ENCODE results near the gene COIL. TPM values are rescaled to one million over a fixed set of nuclear protein-coding genes. Genes with fewer than 3 reads are reported as not detected.

The COIL gene
- total RNA-seq, 1 experiment from 2014 or later = 14.6 TPM

- Histone ChIP-seq H4K20me1 (ENCODE audit: insufficient read depth, low read depth, low read length) (peaks cover 5% of the 10 kb centered on the region; the same call in 1 of the 2 replicates), H3K79me2 (ENCODE audit: low read length) (no peaks in the 10 kb centered on the region), H3K9me3 (ENCODE audit: low read length) (no peaks in the 10 kb centered on the region), H3K9me2 (replicated peaks; ENCODE audit: insufficient read depth, low read length) (no peaks in the 10 kb centered on the region), H3K36me3 (ENCODE audit: insufficient read depth, low read length) (peaks cover 65% of the 10 kb centered on the region), H3K4me3 (ENCODE audit: low read length) (no peak overlapping the region), H3K4me2 (ENCODE audit: low read depth, low read length, poor library complexity, severe bottlenecking) (no peak overlapping the region), H3K4me1 (ENCODE audit: low read length) (peaks cover 30% of the 10 kb centered on the region), H2AFZ (ENCODE audit: low read length) (no peak overlapping the region), H3K27me3 (ENCODE audit: low read length) (no peaks in the 10 kb centered on the region), H3K9ac (ENCODE audit: low read length) (no peak overlapping the region), H3K27ac (ENCODE audit: low read length) (no peak overlapping the region)
- no peak for DNase-seq
Measured at GRCh38 chr17:56893503-56893902, 67.3 kb downstream of the COIL start.

- no peak overlapping the region for H3K4me2 ChIP-seq (ENCODE audit: low read depth, low read length, poor library complexity, severe bottlenecking)
- H4K20me1 ChIP-seq (ENCODE audit: insufficient read depth, low read depth, low read length) = peaks cover 2% of the 10 kb centered on the region; the same call in 1 of the 2 replicates
- DNase-seq = no peak
- no peak overlapping the region for H2AFZ ChIP-seq (ENCODE audit: low read length)
- H3K9me2 ChIP-seq (replicated peaks; ENCODE audit: insufficient read depth, low read length) = no peaks in the 10 kb centered on the region
- no peak overlapping the region for H3K9ac ChIP-seq (ENCODE audit: low read length)
- H3K27me3 ChIP-seq (ENCODE audit: low read length) = no peaks in the 10 kb centered on the region
- H3K27ac ChIP-seq (ENCODE audit: low read length) = no peak overlapping the region
- H3K79me2 ChIP-seq (ENCODE audit: low read length) = no peaks in the 10 kb centered on the region
- H3K4me3 ChIP-seq (ENCODE audit: low read length) = no peak overlapping the region
- H3K4me1 ChIP-seq (ENCODE audit: low read length) = peaks cover 19% of the 10 kb centered on the region
- H3K36me3 ChIP-seq (ENCODE audit: insufficient read depth, low read length) = peaks cover 66% of the 10 kb centered on the region
- H3K9me3 ChIP-seq (ENCODE audit: low read length) = no peaks in the 10 kb centered on the region
Measured at GRCh38 chr17:56892333-56892732, 68.5 kb downstream of the COIL start.

- Histone ChIP-seq H2AFZ (ENCODE audit: low read length) (no peak overlapping the region), H3K27ac (ENCODE audit: low read length) (no peak overlapping the region), H3K9me3 (ENCODE audit: low read length) (no peaks in the 10 kb centered on the region), H3K4me2 (ENCODE audit: low read depth, low read length, poor library complexity, severe bottlenecking) (no peak overlapping the region), H3K79me2 (ENCODE audit: low read length) (no peaks in the 10 kb centered on the region), H3K36me3 (ENCODE audit: insufficient read depth, low read length) (peaks cover 66% of the 10 kb centered on the region), H3K9ac (ENCODE audit: low read length) (no peak overlapping the region), H3K9me2 (replicated peaks; ENCODE audit: insufficient read depth, low read length) (no peaks in the 10 kb centered on the region), H3K4me1 (ENCODE audit: low read length) (peaks cover 13% of the 10 kb centered on the region), H3K4me3 (ENCODE audit: low read length) (no peak overlapping the region), H4K20me1 (ENCODE audit: insufficient read depth, low read depth, low read length) (no peaks in the 10 kb centered on the region), H3K27me3 (ENCODE audit: low read length) (no peaks in the 10 kb centered on the region)
- DNase-seq = peak; percentile 67
Measured at GRCh38 chr17:56891751-56892150, 69.1 kb downstream of the COIL start.

GRCh38 chr17:56890906-56891674 lies 69.8 kb downstream of the COIL start:
- Histone ChIP-seq H3K36me3 (ENCODE audit: insufficient read depth, low read length) (peaks cover 65% of the 10 kb centered on the region), H3K9ac (ENCODE audit: low read length) (no peak overlapping the region), H3K4me1 (ENCODE audit: low read length) (peaks cover 6% of the 10 kb centered on the region), H3K27ac (ENCODE audit: low read length) (no peak overlapping the region), H2AFZ (ENCODE audit: low read length) (no peak overlapping the region), H3K79me2 (ENCODE audit: low read length) (no peaks in the 10 kb centered on the region), H4K20me1 (ENCODE audit: insufficient read depth, low read depth, low read length) (no peaks in the 10 kb centered on the region), H3K27me3 (ENCODE audit: low read length) (no peaks in the 10 kb centered on the region), H3K4me3 (ENCODE audit: low read length) (no peak overlapping the region), H3K9me3 (ENCODE audit: low read length) (no peaks in the 10 kb centered on the region), H3K4me2 (ENCODE audit: low read depth, low read length, poor library complexity, severe bottlenecking) (no peak overlapping the region), H3K9me2 (replicated peaks; ENCODE audit: insufficient read depth, low read length) (no peaks in the 10 kb centered on the region)
- no peak for DNase-seq

GRCh38 chr17:56890390-56890789 lies 70.5 kb downstream of the COIL start:
- H3K9me3 ChIP-seq (ENCODE audit: low read length) = no peaks in the 10 kb centered on the region
- peaks cover 58% of the 10 kb centered on the region for H3K36me3 ChIP-seq (ENCODE audit: insufficient read depth, low read length)
- no peak for DNase-seq
- H3K79me2 ChIP-seq (ENCODE audit: low read length) = no peaks in the 10 kb centered on the region
- no peak overlapping the region for H3K4me2 ChIP-seq (ENCODE audit: low read depth, low read length, poor library complexity, severe bottlenecking)
- H3K4me3 ChIP-seq (ENCODE audit: low read length) = no peak overlapping the region
- H3K9me2 ChIP-seq (replicated peaks; ENCODE audit: insufficient read depth, low read length) = no peaks in the 10 kb centered on the region
- H4K20me1 ChIP-seq (ENCODE audit: insufficient read depth, low read depth, low read length) = no peaks in the 10 kb centered on the region
- H3K27me3 ChIP-seq (ENCODE audit: low read length) = no peaks in the 10 kb centered on the region
- H3K27ac ChIP-seq (ENCODE audit: low read length) = no peak overlapping the region
- no peaks in the 10 kb centered on the region for H3K4me1 ChIP-seq (ENCODE audit: low read length)
- no peak overlapping the region for H2AFZ ChIP-seq (ENCODE audit: low read length)
- no peak overlapping the region for H3K9ac ChIP-seq (ENCODE audit: low read length)

Other genes with a start within 250 kb of the COIL start
- 0.32 TPM in 1 of 2 replicates, not detected in the other for gene C17orf67, start 127.1 kb downstream of the COIL start, total RNA-seq (2014; rRNA removed; shearing (Covaris generic); ENCODE audit: low replicate concordance)
- 0.30 and 0.32 TPM in 2 replicates for gene DGKE, start 126.9 kb downstream of the COIL start, total RNA-seq (2014; rRNA removed; shearing (Covaris generic); ENCODE audit: low replicate concordance)
- gene TRIM25, start 47.0 kb downstream of the COIL start, total RNA-seq (2014; rRNA removed; shearing (Covaris generic); ENCODE audit: low replicate concordance) = 42.4 and 49.0 TPM in 2 replicates
- 22.2 and 25.8 TPM in 2 replicates for gene SCPEP1, start 17.1 kb upstream of the COIL start, total RNA-seq (2014; rRNA removed; shearing (Covaris generic); ENCODE audit: low replicate concordance)
- 56.1 and 71.2 TPM in 2 replicates for gene AKAP1, start 124.2 kb upstream of the COIL start, total RNA-seq (2014; rRNA removed; shearing (Covaris generic); ENCODE audit: low replicate concordance)